Islet precursor cell (in vitro differentiated cells): ENCODE data around the gene SCN2A.

ENCODE experiments used
- DNase-seq: peaks from one replicate; pipeline ENCODE4 v3.0.0-alpha.2; 2018

The SCN2A gene

DNA sequence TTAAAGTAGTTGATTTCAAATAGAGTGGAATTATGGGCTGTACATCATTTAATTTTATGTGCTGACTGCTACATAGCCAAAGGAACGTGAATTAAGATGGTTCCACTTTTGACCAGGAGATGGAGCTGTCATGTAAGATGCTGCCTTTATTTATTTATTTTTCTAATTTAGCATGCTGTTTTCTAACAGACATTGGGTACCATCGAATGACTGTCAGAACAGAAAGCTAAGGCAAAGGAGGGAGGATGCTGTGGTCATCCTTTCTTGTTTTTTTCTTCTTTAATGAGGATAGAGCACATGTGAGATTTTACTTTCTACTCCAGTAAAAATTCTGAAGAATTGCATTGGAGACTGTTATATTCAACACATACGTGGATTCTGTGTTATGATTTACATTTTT, at the start of gene SCN2A:
Gene SCN2A (plus strand): TSS at position 185 of the 400 bp plus-strand sequence. CDS start 56,410 bp downstream, outside the sequence.
- DNase-seq, result no peak

DNA sequence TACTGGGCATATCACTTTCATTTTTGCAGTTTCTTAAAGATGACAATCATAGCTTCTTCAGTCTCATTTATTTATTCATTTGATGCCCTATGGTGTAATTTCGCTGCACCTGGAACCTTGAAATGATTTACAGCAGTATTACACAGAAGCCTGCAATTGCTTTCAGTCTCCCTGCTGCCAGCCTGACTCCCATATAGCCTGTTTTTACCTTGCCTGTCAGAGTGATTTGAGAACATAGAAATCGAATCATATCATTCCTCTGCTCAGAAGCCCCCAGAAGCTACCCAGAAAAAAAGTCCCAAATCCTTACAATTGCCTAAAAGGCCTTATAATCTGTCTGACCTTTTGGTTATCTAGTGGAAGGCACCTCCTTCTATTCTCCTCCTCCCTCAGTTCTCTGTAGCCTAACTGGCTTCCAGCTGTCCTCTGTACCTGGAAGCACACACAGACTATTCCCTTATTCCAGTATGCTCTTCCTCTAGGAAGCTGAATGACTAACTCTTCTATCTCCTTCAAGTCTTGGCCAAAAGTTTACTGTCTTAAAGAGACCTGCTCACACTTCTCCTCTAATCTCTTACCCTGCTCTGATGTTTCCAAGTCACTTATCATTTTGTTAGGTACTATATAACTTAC, 48.0 kb upstream of the SCN2A start:
- DNase-seq, result no peak

DNA sequence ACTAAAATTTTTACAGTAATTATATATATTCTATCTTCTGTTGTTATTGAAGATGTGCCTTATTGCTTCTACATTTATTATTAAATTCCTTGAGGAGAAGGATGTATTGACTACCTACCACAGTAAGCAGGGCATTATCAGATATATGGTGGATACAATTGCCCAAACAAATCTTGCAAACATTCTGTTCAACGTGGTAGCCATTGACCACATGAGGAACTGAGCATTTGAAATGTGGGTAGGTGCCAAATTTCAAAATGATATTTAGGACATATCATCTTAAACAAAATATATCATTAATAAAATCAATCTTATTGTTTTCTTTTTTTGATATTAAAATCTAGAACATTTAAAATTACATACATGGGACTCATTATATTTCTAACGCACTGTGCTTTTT, 46.5 kb upstream of the SCN2A start:
- no peak for DNase-seq

DNA sequence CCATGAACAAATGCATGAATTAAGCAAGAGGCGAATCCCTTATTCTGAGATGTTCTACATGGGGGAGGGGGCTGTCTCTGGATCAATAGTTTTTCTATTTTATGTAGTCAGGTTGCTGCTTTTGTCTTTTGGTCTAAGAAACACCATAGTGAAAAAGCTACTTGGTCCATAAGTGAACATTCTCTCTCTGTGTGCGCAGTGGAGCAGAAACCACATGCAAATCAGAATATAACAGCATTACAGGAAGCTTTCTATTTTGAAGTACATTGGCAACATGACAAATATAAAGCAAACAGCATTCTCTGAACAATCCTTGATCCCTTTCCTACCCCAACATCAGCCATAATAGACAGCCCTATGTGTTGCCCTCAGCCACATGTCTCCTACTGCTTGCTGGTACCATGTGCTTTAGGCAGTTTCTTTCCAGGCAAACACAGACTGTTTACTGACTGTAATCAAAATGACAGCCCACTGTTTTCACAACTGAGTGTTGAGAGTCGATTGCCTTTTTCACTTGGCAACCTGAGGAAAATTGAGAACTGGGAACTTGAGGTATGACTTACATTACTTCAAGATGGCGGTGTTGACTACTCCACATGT, 45.9 kb upstream of the SCN2A start:
- DNase-seq, result no peak

DNA sequence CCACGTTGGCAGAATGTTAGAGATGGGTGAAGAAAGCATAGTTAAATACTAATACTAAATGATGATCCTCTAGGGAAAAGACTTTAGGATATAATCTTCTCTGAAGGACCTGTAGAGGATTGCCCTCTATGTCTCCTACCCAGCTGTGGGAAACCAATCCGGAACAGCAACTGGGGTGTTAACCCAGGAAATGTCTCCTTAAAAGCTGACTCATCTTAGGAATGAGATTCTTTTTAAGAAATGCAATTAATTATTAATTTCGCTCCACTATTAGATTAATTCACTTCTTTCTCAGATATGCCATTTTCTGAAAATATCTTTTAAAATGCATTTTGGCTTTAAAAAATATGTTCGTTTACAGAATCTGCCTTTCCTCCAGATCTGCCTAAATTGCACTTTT, 42.8 kb upstream of the SCN2A start:
- DNase-seq, result no peak

DNA sequence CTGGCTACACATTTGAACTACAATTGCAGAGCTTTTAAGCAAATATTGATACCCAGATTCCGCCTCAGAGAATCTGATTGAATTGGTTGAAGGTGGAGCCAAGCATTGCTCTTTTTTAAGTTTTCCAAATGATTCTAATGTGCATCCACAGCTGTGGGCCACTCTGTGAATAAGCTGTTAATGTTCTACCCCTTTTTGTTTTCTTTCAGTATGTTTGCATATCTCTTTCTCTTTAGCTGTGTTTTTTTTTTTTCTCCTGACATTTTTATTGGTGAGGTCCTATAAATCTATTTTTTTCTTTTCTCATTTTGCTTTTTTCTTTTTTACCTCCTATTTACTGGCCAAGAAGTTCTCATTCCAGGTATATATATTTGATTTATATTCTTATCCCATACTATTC, 41.9 kb upstream of the SCN2A start:
- no peak for DNase-seq

DNA sequence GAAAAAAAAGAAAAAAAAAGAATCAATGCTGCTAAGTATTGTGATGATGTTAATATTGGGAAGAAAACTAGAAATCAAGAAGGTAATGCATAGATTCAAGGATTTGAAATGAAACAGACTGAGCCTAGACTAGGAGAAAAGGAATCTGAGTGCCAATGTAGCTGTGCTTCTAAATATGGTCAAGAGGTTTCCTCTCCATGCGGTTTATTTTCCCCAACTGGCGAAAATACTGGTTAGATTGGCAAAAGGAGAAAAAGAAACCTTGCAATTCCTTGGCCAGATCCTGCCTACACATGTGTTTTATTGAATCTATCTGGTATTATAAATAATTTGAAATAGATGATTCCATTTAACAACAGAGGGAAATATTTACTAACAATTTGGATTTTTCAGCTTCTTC, 41.0 kb upstream of the SCN2A start:
- DNase-seq, result no peak

DNA sequence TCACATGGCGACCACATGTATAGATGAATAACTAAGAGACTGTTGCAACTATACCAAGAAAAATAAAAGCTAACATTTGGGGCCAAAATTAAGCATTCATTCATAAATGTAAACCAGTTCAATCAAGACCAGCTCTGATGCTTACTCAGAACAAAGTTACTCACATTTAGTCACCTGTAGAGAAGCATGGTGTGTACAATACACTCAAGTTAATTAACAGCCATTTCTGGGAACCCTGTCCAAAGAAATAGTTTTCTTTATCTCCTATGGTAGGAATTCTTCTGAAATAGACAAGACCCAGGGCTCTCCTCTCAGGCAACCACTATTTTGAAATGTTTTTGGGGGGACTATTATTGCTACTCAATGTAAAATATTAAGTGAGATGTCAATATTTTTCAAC, 37.0 kb upstream of the SCN2A start:
- DNase-seq, result no peak

DNA sequence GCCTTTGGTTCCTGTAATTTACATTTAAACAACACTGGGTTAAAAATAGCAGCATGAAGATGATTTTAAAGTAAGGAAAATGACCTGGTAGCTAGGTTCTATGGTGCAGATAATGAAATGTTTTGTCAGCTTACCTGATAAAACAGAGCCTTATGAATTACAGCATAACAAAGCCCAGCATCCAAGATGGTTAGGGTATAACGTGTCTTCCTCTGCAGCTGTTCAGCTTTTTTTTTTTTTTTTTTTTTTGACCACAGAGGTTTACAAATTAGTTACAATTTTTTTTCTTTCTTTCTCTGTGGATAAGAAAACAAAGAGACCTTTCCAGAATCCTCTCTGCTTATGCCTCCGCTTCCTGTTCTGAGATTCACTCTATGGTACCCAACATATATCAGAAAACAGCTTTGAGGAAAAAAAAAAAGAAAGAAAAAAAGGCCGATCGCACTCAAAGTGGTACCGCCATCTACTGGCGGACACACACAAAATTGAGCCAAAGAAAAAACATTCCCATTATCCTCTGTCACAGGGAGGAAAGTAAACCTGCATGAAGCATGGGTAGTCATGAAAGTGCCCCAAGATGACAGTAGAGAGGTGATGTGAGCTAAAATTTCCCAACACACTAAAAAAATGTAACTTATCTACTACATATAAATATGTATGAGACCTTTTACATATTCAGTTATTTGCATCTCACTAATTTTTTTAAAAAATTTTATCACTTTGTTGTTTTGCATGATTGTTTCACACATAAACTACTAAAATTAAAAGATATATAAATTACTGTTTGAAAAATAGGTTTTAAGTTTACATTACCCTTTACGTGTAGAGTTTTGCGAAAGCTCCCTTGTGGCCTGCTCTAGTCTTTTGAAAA, 35.3 kb upstream of the SCN2A start, which contains the start of gene SCN3A:
Gene SCN3A (minus strand): TSS at position 362 of the 871 bp plus-strand sequence. CDS start 27,656 bp downstream, outside the sequence.
- DNase-seq, result peak; percentile 57

DNA sequence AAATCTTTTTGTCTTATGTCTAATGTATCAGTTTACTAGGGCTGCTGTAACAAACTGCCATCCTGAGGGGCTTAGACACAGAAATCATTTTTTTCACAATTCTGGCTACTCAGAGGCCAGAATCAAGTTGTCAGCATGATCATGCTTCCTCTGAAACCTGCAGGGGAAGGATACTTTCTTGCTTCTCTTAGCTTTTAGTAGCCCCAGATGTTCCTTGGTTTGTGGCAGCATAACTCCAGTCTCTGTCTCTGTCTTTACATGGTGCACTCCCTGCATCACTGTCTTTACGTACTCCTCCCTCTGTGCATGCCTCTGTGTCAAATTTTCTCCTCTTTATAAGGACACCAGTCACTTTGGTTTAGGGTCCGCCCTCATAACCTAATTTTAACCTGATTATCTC, 33.3 kb upstream of the SCN2A start:
- DNase-seq, result no peak

DNA sequence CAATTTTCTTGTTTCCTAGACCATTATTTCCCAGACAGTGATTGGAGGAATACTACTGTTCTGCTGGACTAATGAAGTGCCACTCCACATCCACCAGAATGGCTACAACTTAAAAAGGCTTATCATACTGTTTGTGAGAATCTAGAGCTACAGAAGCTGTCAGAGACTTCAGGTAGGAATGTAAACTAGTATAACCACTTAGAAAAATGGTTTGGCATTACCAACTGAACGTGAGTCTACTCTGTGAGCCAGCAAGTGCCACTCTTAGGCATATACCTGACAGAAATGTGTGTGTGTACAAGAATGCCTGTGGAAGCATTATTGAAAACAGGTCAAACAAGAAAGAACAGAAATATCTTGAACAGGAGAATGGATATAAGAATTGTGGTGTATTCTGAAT, 31.1 kb upstream of the SCN2A start:
- DNase-seq, result no peak

DNA sequence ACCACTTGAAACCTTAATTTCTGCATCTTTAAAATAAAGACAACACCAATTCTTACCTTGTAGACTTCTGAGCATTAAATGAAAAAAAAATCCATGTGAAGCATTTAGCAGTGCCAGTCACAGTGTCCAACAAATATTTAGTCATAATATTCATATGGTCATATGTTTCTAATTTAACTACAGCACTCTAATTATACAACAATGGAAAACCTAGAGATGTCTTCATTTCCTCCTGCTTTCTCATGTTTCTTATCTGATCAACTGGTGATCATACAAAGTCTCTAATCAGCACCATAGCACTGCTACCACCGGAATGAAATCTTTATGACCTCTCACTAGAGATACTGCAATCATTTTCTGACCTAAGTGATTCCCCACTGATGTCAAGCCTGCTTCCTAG, 25.1 kb upstream of the SCN2A start:
- no peak for DNase-seq

DNA sequence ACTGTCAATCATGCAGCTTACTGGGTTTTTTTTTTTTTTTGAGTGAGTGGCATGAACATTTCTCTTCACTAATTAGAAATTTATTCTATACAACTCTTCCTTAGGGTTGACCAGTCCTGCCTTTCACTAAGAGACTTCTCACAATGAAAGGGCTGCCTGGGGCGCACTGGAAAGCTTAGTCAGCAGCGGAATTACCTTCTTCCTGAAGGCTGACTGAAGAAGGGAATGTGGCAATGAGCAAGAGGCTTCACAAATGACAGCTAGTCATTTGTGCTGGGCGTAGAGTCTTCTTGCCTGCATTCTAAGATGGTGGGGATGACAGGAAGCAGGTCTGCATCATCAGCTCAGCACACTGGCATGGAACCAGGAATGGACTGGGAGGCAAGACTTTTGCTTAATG, 19.7 kb upstream of the SCN2A start:
- peak; percentile 85 for DNase-seq

DNA sequence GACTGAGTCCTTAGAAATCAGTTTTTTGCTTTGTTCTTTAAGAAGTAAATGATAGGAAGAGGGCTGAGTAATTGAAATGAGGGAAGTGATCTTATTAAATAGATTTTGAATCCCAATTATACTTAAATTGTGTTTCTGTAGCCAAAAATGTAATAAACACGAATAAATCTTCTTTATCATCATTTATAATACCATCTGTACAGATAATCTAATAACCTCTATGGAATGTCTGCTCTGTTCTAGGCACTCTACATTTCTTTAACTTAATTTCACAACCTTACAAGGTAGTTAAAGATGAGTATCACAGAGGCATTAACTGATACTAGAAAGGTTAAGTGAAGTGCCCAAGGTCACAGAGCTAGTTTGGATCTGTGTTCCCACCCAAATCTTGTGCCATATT, 14.3 kb upstream of the SCN2A start:
- DNase-seq, result no peak

DNA sequence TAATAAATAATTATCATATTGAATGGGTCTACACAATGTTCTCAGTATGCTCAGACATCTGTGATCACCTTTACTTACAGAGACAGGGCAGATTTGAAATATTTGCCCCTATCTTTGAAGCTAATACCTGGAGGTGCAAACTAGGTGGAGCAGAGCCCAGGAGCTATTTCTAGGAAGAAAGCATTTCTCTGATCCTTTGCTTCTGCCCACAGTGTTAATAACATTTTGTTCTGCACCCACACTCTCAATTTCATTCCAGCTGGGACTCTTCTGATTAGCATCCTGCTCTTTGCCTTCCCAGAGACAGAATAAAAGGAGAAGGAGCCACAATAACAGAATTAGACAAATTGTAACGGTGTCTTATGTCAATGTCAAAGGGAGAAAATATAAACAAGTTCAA, 11.6 kb upstream of the SCN2A start:
- DNase-seq, result no peak

DNA sequence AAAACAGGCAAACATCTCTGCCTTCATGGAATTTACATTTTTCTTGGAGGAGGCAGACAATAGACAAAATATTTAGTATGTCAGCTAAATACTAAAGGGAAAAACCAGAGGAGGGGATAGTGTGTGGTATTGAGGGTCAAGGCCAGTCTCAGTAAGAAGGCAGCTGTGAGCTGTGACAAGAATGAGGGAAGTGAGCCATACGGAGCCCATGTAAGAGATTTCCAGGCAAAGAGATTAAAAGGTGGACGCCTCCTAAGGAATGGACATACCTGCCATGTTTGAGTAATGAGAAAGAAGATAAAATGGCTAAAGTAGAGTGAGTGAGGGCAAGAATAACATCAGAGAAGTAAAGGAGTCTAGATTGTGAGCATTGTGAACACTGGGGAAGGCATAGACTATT, 2.2 kb upstream of the SCN2A start:
- no peak for DNase-seq

DNA sequence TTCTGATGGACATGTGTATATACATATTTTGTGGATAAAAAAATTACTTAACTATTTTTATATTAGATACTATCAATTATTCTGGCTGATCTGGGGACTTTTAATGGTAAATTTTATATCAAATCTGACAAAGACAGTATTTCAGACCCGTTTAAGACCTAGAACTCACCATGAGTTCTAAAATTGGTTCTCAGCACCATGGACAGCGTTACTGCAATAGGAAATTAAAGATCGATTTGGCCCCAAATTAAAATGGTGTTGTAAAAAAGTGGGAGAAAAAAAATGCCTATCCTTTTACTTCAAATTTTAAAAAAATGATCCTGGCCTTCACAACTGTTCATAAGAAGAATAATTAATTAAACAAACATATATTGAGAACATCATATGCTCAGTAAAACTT, 919 bp upstream of the SCN2A start:
- DNase-seq, result no peak

DNA sequence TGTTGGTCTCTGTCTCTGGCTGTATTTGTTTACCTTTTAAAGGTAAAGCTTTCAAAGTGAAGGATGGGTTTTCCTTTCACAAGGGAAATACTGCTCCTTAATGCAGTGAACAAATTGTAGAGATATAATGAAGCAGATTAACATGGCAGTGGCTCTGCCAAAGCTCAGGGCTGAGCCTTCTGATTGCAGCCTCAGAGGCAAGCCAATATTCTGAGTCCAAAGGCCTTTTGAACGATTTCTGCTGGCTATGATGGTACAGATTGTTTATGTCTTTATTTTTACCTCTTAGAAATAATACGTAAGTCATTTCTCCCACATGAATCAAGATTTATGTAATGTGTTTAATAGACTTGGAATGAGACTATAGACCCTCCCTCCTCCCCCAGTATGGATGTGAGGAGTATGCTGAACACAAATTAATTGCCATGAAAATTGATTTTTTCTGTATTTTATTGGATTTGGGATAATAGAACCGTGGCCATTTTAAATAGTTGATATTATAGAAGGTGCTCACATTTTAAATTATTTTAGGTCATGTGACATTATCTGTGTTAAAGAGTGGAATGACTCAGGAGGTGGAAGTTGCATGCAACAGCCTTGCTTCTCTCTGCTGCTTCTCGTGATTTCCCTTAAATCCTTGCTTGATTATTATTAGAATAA, 772 bp downstream of the SCN2A start:
- no peak for DNase-seq

DNA sequence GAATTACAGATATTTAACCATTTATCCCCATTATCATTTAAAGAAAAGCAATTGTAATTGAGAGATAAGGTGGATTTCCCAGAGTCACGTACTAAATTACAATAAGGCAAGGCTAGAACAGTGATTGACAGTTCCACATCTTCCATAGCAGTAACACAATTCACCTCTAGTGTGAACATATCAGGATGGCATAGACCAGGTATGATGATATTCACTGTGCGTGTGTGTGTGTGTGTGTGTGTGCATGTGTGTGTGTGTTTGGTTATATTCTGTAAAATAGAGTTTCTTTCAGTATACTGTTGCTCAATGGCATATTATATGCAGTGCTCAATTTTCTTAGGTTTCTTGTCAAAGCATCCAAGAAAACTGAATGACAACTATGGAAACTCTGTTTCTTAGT, 1.7 kb downstream of the SCN2A start:
- no peak for DNase-seq

DNA sequence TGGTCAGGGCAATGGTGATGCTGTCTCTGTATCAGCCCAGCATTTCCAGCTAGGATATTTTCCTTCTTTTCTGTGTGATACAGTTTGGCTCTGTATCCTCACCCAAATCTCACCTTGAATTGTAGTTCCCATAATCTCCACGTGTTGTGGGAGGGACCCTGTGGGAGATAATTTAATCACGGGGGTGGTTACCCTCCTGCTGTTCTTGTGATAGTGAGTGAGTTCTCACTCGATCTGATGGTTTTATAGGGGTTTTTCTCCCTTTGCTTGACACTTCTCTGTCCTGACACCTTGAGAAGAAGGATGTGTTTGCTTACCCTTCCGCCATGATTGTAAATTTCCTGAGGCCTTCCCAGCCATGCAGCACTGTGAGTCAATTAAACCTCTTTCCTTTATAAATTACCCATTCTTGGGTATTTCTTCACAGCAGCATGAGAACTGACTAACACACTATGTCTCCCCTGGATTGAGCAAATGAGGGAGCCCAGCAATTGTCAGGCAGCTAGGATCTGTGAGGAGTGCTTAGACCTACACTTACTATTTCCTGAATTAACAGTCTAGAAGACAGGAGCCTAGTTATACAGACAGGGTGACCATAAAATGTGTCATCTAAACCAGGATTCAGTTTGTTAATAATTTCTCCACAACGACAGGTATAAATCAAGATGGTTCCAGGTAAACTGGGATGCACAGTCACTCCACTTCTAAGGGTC, 6.0 kb downstream of the SCN2A start:
- DNase-seq, result no peak

DNA sequence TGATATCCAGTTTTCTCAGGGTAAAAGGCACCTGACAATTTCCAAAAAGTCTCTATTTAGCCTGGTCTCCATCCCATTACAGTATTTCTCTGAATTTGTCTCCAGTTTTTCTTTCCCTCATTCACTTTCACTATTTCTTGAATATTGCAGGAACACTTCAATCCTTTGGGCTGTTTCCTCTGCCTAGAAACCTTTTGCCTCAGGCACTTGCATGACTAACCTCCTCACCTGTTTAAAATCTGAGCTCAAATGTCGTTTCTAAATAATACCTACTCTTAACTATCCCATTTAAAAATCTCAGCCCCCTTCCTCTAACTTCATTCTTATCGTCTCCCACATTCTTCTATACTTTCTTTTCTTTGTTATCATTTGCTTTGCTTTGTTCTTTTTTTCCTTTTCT, 9.0 kb downstream of the SCN2A start:
- no peak for DNase-seq

DNA sequence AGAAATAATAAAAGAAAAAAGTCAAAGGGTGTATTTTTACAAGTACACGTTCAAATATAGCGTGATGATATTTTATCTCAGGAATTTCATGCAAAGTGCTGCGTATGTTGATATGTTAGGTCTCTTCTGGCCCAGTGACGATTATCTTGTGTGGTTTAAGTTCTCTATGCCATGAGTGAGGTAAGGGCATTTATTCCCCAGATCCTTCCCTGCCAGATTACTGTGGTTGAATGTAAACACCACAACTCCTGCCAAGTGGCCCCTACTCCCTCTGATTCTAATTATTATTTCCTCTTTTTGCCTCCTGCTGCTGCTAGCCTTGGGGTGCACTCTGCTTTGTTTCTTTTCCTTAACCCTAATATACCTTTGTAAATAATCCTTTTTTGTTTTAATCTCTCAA, 12.2 kb downstream of the SCN2A start:
- no peak for DNase-seq

DNA sequence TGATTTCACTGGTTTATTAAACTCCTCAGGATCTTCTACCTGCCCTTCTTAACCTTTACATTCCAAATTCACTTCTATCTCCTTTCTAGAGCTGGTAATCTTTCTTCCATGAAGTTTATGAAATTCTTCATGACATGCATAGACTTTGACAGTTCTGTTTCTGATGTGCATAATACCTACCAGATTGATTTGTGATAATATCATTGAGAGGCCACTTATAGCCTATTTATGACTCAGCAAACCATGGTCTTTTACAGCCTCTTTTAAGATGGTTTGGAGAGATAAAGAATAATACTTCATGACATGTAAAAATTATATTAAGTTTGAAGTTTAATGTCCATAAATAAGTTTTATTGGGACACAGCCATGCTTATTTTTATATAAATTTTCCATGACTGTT, 14.0 kb downstream of the SCN2A start:
- DNase-seq, result no peak
